ENCODE data around the gene CBR3. TPM values are rescaled to one million over a fixed set of nuclear protein-coding genes. Genes with fewer than 3 reads are reported as not detected.
A peak's percentile ranks its signal among the peaks of the same experiment; 100 is the strongest.

CBR3 gene
- total RNA-seq, result 2.0 TPM
- long read RNA-seq, partial matches to known transcripts, result 0 of 2 reads
- long read RNA-seq, other reads (novel, unspliced or antisense), result 1 of 2 reads

DNA sequence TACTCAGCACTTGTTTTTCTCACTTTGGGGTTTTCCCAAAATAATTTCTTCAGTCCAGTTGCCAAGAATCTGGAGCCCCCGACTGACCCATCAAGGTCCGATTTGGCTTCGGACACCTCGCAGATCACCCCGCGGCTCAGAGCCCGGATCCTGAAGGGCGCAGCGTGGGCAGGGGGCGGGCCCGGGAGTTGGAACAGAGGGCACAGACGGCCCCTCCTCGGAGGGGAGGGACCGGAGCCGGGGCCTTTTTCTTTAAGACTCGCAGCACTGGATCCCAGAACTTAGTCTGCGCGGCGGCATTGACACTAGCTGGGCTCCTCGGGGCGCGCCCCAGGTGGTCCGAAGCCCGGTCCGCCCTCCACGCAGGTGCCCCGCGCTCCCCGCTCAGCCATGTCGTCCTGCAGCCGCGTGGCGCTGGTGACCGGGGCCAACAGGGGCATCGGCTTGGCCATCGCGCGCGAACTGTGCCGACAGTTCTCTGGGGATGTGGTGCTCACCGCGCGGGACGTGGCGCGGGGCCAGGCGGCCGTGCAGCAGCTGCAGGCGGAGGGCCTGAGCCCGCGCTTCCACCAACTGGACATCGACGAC is at the start of gene CBR3:
CBR3 (plus strand) TSS at position 277 of the 588 bp plus-strand sequence; CDS start at position 391, 114 bp downstream.
- Histone ChIP-seq H3K27me3 (ENCODE audit: low read depth) (no peaks in the 10 kb centered on the region), H3K36me3 (peaks cover 9% of the 10 kb centered on the region), H3K4me3 (peak within 1 kb of the TSS; percentile 75), H3K9me3 (replicated peaks) (no peaks in the 10 kb centered on the region), H3K27ac (replicated peaks) (peak within 1 kb of the TSS; percentile 95), H3K4me1 (peaks cover 45% of the 10 kb centered on the region)
- intact Hi-C loops (cut with micrococcal nuclease), result no loop called here
- DNase-seq, result peak; percentile 72
- TF ChIP-seq, protein P1, sequence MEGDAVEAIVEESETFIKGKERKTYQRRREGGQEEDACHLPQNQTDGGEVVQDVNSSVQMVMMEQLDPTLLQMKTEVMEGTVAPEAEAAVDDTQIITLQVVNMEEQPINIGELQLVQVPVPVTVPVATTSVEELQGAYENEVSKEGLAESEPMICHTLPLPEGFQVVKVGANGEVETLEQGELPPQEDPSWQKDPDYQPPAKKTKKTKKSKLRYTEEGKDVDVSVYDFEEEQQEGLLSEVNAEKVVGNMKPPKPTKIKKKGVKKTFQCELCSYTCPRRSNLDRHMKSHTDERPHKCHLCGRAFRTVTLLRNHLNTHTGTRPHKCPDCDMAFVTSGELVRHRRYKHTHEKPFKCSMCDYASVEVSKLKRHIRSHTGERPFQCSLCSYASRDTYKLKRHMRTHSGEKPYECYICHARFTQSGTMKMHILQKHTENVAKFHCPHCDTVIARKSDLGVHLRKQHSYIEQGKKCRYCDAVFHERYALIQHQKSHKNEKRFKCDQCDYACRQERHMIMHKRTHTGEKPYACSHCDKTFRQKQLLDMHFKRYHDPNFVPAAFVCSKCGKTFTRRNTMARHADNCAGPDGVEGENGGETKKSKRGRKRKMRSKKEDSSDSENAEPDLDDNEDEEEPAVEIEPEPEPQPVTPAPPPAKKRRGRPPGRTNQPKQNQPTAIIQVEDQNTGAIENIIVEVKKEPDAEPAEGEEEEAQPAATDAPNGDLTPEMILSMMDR (IDR thresholded peaks at IDR 0.05; ENCODE audit: borderline replicate concordance), result no peak

DNA sequence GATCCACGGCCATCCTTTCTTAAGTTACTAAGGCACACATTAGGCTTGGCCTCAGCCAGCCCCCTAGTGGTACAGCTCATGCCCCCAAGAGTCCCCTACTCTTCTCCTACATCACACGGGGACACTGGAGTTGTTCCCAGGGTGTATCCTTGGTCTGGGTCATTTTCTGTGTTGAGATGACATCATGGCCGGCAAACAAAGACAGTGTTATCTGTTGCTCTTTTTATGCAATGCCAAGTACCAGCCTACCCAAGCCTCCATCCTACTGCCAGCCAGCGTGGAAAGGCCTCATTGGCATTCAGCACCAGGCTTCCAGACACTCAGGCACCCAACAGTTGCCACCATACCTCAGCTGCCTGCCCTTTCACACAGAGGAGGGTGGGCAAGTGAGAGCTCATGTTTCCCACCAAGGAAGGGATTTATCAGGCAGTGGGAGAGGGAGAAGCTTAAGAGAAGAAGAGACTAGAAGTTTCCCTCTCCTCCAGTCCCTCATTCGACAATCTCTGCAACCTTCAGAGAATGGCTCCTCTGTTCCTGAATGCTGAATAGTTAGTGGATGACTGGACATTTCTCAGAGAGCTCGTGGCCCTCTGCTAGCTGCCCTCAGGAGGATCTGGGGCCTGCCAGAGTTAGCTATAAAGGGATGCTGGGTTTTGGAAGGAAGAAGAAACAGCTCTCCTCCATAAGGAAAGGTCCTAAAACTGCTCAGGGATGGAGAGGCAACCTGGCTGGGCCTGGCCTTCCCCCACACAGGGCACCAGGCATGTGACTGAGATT is 47.3 kb upstream of the CBR3 start:
- no peaks in the 10 kb centered on the region for H3K9me3 ChIP-seq (replicated peaks)
- intact Hi-C loops (cut with micrococcal nuclease), result no loop called here
- DNase-seq, result no peak
- H3K36me3 ChIP-seq, result no peaks in the 10 kb centered on the region
- no peak overlapping the region for H3K4me3 ChIP-seq
- peaks cover 8% of the 10 kb centered on the region for H3K4me1 ChIP-seq
- TF ChIP-seq, protein P1 (IDR thresholded peaks at IDR 0.05; ENCODE audit: borderline replicate concordance), result peak; percentile 23
- peak overlapping the region; percentile 30 for H3K27ac ChIP-seq (replicated peaks)
- H3K27me3 ChIP-seq (ENCODE audit: low read depth), result no peaks in the 10 kb centered on the region

DNA sequence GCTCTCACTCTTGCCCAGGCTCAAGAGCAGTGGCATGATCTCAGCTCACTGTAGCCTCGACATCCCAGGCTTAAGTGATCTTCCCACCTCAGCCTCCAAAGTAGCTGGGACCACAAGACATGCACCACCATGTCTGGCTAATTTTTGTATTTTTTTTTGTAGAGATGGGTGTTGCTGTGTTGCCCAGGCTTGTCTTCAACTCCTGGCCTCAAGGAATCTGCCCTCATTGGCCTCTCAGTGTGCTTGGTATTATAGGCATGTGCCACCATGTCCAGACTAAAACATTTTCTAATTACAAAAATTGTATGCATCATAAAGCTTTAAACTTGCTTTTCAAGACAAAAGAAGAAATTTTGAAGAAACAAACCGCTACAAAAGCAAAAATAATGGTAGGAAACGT is 44.9 kb upstream of the CBR3 start:
- H3K4me3 ChIP-seq, result no peak overlapping the region
- intact Hi-C loops (cut with micrococcal nuclease), result no loop called here
- H3K4me1 ChIP-seq, result peaks cover 8% of the 10 kb centered on the region
- H3K36me3 ChIP-seq, result no peaks in the 10 kb centered on the region
- H3K27me3 ChIP-seq (ENCODE audit: low read depth), result peaks cover 14% of the 10 kb centered on the region
- no peak overlapping the region for H3K27ac ChIP-seq (replicated peaks)
- no peak for DNase-seq
- TF ChIP-seq, protein P1 (IDR thresholded peaks at IDR 0.05; ENCODE audit: borderline replicate concordance), result no peak
- H3K9me3 ChIP-seq (replicated peaks), result peaks cover 11% of the 10 kb centered on the region

DNA sequence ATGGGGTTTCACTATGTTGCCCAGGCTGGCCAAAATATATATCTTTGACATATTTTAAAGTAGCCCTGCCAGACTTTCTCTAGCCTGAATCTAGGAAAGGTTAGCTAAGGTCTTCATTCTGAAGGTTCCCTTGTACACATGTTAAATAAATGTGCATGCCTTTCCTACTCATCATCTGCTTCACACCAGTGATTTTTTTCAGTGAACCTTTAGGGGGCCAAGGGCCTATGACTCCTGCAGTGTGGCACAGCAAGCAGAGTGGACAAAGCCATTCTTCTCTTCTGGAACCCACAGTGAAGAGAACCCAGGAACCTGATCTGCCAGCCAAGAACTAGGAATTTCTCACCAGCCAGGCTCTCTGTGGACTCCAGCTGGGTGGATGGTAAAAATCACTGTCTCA is 42.2 kb upstream of the CBR3 start:
- Histone ChIP-seq H3K27ac (replicated peaks) (no peak overlapping the region), H3K9me3 (replicated peaks) (peaks cover 11% of the 10 kb centered on the region), H3K4me3 (no peak overlapping the region), H3K4me1 (peaks cover 3% of the 10 kb centered on the region), H3K27me3 (ENCODE audit: low read depth) (peaks cover 29% of the 10 kb centered on the region), H3K36me3 (no peaks in the 10 kb centered on the region)
- intact Hi-C loops (cut with micrococcal nuclease), result no loop called here
- no peak for DNase-seq
- TF ChIP-seq, protein P1 (IDR thresholded peaks at IDR 0.05; ENCODE audit: borderline replicate concordance), result no peak

DNA sequence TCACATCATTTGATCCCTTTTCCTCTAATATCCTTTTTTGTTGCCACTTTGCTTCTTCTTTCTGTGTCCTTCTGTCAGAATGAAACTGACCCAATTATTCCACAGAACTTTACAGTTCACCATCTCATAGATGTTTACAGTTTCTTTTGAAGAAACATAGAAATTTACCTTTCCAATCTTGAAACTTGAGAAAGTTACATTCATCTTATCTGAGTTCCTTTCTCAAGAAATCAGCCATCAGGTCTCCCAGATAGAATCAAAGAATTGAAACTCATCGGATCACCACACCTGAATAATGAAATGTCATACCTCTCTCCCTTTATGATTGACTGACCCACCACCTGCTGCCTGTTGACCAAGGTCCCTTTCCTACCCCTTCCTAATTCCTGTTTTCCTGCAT is 41.4 kb upstream of the CBR3 start:
- TF ChIP-seq, protein P1 (IDR thresholded peaks at IDR 0.05; ENCODE audit: borderline replicate concordance), result no peak
- Histone ChIP-seq H3K27ac (replicated peaks) (no peak overlapping the region), H3K9me3 (replicated peaks) (peaks cover 11% of the 10 kb centered on the region), H3K4me1 (no peaks in the 10 kb centered on the region), H3K4me3 (no peak overlapping the region), H3K27me3 (ENCODE audit: low read depth) (peaks cover 36% of the 10 kb centered on the region), H3K36me3 (no peaks in the 10 kb centered on the region)
- intact Hi-C loops (cut with micrococcal nuclease), result no loop called here
- DNase-seq, result no peak

Data from left ventricle myocardium inferior (tissue), 1 donor.